Activated CD8-positive, alpha-beta memory T cell treated with anti-CD3 and anti-CD28 coated beads for 1 hour (primary cell): Measurements from ENCODE around the gene PSPN.

Experiments
- DNase-seq, 2 donors: peaks; one replicate each; pipeline ENCODE4 v3.0.0-alpha.2; 2020; ENCODE audit warnings: low read depth in 1 of 2; ENCODE audit errors: extremely low read depth in 1 of 2

The PSPN gene, protein sequence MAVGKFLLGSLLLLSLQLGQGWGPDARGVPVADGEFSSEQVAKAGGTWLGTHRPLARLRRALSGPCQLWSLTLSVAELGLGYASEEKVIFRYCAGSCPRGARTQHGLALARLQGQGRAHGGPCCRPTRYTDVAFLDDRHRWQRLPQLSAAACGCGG

DNA sequence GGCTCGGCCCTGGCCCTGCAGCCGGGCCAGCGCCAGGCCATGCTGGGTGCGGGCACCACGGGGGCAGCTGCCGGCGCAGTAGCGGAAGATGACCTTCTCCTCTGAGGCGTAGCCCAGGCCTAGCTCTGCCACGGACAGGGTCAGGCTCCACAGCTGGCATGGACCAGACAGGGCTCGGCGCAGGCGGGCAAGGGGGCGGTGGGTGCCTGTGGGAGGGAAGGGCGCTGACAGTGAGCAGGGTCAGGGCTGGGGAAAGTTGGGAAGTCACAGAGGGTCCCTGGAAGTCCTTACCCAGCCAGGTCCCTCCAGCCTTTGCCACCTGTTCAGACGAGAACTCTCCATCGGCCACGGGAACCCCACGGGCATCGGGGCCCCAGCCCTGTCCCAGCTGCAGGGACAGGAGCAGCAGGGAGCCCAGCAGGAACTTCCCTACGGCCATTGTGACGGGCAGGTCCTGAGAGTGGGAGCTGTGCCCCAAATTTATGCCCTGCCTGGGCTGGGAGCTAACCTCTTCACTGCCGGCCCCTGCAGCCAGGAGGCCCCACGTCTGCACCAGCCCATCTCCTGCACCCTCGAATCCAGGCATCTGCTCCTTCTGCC, at the start of gene PSPN:
PSPN (minus strand) TSS at position 523 of the 600 bp plus-strand sequence; CDS start at position 439, 84 bp downstream.
- no peak for DNase-seq

DNA sequence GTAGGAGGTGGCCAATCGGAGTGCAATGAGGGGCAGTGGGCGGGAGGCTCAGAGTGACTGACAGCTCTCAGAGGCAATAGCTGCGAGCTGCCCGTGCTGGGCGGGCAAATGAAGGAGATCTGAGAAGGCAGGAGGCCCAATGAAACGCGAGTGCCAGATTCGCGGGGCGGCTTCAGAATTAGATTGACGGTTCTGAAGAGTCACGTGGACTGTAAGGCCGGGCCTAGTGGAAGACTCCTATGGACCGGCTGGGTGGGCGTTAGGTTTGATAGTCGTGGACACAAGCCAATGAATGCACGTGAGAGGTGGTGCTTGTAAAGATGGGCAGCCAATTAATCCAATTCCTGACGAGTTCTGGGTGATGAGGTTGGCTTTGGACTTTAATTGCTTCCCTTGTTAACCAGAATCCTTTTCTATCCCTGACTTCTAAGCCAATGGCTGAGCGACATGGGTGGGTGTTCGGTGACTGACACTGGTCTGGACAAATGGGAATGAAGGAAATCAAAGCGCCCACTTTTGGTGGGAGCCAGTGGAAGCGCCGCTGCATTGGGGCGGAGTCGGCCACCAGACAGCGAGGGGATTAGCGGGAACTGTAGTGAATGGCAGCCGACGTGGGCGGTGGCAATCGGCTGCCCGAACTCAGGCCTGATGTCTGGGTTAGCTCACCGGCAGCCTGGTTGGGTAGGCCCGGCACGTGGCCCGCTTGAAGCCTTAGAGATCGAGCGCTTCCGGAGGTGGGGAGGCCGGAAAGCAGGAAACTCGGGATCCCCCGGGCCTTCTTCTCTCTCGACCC, 49.4 kb upstream of the PSPN start:
- DNase-seq: peak; percentile 96 to 100

DNA sequence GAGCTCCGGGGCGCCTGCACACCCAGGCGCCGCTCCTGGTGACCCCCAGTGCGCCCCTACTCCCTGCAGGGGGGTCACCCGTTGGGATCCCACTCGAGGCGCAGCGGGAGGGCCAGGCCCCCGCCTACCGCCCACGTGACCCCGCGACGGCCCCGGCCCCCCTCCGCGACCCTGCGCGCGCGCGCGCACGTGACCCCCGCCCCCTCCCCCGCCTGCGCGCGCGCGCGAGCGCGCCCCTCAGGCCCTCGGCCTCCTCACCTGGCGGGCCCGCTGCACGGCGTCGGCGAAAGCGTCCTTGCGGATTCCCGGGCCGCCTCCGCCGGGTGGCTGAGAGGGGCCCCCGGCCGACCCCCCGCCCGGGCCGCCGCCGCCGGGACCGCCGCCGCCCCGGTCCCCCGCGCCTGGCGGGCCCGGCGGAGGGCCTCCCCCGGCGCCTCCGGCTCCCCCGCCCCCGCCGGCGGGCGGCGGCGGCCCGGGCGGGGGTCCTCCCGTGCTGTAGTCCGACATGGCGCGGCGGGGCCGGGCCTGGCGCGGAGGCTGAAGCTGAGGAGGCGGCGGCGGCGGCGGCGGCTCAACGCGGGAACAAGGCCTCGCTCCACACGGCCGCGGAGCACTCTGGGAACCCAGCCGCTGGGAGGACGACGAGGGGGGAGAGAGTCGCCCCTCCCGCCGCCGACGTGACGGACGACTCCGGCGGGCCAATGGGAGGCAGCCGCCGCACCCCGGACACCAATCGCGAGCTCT, 48.6 kb upstream of the PSPN start, which contains the start of gene KHSRP:
KHSRP (minus strand) TSS at position 617 of the 744 bp plus-strand sequence; CDS start at position 507, 110 bp downstream.
- DNase-seq: no peak

DNA sequence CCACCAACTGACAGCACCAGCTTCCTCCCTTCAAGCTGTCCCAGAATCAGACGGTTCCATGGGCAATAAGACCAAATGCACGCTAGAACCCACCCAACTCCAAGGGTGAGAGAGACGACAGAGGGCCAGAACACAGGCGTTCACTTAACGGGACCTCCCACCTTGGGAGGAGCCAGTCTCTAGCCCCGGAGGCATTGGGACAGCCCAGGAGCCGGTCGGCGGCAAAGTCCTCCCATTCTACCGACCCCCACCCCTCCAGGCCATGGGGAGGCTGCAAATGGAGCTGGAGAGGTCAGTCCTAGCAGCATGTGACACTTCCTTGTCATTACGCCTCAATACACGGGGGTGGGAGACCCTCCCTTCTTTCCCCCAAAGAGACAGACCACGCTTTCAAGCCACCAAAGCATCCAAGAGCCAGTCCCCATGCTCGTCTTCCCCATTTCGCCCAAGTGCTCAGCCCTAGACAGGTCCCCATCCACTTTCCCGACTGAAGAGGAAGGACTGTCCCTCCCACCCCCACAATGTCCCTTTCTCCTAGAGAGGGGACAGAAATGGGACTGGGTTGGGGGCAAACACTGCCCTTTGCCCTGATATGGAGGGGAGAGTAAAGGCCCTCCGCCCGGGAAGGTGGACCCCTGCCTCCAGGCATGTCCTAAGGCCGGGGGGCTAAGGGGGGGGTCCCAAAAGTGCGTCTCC, 47.9 kb upstream of the PSPN start:
- no peak for DNase-seq

DNA sequence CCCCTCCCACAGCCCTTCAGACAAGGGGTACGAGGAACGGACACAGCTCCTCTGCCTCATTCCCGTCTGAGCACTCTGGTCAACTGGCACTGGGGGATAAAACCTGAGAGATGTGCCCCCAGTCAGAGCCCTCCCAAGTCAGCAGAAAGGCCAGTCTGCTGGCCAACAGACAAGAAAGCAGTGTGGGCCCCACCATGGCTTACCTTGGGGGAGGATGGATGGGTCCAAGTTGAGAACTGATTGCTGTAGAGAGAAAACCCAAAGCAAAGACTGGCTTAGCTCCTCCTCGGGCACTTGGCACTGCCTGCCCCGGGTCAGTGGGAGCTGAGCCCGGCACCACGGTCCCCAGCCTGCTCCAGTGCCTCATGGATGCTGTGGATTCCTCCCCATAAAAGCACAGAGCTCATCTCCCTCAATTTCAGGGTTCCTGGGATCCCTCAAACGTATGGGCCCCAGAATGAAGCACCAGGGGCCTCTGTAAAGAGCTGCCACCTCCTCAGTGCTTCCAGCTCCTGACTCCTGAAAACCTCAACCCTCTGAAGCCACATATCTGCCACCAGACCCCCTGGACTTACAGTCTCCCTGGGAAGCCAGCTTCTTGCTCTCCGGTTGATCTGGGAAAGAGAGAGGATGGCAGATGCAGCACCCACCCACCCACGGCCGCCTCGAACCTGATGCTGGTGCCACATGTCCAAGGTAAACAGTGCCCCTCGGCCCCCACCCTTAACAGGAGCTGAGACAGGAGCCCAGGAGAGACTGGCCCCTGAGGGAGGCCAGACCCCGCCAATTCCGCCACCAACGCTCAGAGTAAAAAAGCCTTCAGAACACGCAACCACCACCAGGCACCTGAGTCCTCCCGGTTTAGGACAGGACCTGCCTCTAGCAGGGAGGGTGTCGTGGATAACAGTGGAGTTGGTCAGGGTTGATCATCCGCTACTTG, 45.6 kb upstream of the PSPN start:
- no peak for DNase-seq

DNA sequence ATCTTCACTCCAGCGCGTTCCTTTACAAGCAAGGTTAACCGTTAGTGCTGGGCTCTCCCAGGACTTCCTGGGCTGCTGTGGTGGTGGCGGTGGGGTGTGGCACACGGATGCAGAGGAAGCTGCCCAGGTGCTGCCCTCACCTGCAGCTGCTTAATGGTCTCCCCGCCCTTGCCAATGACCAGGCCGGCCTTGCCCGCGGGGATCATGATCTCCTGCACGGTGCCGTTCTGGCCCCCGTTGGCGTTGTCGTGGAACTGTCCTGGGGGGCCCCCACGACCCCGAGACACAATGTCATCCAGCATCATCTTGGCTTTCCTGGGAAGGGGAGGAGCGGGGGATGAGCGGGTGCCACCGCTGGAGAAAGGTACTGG, 42.8 kb upstream of the PSPN start:
- no peak for DNase-seq

DNA sequence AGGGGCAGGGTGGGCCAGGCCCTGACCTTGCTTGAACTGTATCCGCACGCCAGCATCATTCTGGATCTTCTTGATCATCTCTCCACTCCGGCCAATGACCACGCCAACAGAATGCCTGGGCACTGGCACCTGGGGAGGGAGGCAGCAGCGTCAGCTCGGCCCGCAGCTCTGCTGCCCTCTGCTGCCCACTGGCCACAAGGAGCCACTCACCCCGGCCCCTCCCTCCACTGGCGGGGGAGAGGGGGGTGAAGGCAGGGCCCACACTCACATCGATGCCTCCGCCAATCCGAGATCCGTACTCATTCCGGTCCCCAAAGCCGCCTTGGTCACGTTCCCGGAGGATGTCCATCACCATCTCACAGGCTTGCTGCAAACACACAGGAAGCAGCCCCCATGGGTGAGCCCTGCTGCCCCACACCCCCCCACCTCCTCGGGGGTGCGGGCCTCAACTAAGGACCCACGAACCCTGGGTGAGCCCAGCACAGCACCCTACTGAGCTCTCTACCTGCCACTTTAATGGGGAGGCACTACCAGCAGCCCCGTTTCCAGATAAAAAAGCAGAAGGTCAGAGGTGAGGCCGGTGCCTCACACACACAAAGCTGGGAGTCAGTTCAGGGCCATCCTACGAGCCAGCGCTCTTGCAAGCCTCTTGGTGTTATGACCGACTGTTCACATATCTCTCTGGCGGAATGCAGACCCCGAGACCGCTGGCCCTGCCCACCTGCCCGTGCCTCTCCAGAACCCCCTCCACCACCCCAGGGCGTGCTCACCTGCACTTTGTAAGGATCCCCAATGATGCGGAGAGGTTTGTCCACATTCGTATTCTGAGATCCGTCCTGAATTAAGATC, 42.2 kb upstream of the PSPN start:
- DNase-seq: no peak

DNA sequence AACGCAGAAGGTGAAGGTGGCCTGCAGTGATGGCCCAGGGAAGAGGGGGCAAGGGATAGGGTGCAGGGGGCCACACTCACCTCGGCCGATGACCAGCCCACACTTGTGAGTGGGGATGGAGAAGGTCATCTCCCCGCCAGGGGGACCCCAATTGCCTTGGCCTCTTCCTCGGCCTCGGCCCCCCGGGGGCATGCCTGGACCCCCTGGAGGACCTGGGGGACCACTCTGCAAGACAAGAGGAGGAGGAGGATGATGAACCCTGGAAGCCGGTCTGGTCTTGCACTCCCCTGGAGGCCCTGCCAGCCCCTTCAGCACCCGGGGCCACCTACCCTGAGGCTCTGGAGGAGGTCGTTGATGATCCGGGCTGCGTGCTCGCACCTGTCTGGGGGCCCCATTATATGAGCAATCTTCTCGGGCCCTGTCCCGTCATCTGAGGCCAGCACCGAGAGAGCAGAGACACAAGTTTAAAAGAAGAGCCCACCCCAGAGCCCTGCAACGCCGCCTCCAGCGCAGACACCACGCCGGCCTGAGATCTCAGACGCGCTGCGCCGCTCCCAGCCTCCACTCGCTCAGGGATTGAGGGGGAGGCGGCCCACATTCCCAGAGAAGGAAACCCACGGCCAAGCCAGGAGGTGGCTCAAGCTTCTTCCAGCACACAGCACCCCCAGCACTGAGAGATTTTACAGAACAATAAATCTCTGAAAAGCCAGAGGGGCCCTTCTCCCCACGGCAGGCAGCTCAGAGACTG, 41.1 kb upstream of the PSPN start:
- no peak for DNase-seq

DNA sequence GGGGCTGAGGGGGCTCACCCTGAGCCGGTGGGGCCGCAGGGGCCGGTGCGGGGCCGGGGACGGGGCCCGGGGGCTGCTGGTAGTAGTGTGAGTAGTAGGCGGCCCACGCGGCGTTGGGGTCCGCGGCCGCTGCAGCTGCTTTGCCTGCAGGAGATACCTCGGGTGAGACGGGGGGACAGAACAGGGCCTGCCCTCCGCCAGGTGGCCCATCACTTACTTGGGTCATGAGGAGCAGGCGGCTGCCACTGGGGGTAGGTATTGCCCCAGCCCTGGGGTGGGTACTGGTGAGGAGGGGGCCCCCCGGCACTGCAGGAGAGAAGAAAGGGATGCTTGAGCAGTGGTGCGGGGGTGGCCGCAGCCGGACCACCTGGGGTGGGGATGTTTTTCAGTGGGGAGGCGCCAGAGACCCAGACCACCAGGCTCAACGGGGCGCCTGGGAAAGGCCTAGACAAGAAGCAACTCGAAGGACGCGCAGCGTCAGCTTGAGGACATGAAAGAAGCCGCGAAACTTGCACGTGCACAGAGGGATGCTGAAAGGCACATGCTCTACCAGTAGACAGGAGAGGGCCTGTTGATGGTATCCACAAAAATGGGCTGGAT, 40.0 kb upstream of the PSPN start:
- DNase-seq: no peak

DNA sequence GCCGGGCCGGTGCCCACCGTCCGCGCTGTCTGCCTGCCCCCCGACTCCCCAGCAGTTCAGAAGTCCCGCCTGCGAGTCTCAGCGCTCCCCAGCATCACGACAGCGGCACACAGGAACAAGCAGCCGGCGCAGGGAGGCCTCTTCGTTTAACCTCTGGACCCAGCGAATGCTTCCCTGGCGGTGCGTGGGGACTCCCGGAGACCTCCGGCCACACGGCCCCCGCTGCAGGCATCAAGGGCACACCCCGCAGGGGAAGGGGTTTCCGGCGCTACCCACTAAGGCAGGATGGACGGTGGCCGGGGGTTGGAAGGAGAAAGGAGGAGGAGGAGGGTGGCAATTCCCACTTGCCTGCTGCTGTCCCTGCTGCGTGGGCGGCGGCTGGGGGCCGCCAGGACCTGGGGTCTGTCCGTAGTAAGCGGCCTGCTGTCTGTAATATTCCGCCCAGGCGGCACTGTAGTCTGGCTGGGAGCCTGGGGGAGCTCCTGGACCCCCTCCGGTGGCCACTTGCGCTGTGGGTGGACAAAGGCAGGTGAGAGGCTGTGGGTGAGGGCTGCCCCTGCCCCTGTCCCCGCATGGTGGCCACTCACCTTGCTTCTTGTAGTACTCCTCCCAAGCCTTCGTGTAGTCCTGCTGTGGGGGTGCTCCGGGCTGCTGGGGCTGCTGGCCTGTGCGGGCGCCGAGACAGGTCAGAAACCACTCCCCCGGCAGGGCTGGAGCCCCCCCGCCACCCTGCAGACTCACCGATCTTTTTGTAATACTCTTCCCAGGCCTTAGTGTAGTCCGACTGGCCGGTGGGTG, 39.3 kb upstream of the PSPN start:
- no peak for DNase-seq

DNA sequence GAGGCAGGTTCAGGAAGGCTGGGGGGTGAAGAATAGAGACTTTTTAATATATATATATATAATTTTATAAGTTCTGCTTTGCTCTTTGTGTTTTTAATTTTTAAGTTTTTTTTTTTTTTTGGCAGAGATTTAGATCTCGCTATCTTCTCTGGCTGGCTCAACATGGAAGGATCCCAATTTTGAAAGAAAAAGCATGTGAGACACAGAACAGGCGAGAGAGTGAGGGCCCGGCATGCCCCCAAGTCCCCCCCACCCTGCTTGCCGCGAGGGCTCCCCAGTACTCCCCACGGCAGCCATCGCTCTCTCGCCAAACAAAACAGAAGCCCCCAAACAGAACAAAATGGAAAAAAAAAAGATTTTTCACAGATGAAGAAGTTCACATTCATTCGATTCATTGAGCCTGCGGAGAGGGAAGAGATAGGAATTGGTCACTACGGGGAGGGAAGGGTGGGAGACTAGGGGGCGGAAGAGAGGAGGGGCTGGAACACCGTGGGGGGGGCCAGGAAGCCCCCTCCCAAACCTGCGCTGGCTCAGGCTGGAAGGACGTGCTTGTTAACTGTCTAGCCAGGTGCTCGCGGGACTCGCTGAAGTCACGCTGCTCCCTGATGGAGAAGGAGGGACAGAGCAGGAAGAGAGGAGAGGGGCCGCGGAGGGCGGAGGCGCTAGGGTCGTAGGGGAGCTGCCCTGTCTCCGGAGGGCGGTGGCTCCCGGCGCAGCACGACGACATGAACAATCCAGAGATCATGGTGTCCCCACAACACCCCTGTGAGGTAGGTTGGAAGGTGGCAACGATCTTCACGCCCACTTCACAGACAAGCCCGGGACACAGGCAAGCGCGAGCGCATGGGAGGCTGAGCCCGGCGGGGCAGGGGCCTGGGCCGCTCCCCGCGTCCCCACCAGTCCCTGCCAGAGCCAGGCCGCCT, 38.2 kb upstream of the PSPN start:
- no peak for DNase-seq

DNA sequence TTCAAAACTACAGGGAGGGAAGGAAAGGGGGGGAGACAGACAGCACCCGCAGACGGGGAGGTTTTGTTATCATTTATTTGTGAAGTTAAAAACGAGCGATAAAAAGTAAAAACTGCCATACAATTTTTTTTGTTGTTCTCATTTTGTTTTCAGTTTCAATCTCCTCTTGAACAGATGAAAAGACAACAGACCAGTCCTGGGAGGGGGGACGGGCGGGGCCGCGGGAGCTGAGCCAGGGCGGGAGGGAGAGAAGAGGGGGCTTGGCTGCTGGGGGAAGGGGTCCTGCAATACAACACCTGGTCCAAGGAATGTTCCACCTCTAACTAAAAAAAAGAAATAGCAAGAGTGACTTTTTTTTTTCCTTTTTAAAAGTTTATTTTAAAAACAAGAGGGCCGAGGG, 37.6 kb upstream of the PSPN start:
- DNase-seq: no peak

DNA sequence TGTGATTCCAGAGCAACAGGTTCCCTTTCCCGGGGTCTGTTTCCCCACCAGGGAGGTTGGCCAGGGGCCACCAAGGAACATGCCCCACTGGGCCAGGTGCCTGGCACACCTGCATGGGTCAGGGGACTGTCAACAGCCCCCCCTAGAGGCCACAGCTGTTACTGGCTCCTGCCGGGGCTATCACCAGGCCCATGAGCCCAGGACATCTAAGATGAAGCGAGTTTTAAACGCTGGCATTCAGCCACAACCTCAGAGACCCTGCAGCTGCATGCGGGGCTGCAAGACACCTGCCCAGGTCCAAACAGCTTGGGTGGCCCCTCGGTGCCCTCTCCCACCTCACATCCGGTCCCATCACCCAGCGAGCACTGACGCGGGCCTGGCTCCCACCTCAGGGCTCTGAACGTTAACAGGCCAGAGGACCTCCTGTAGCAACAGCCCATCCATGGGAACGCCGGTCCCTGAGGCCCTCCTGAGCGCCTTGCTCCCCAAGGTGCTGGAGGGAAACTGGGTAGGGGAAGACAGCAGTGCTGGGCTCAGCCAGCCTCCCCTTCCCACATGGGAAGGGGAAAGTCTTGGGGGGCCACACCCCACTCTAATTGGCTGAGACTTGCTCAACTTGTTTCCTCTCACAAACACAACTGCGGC, 36.8 kb upstream of the PSPN start:
- peak in 1 of 2 donors; percentile 38 for DNase-seq

DNA sequence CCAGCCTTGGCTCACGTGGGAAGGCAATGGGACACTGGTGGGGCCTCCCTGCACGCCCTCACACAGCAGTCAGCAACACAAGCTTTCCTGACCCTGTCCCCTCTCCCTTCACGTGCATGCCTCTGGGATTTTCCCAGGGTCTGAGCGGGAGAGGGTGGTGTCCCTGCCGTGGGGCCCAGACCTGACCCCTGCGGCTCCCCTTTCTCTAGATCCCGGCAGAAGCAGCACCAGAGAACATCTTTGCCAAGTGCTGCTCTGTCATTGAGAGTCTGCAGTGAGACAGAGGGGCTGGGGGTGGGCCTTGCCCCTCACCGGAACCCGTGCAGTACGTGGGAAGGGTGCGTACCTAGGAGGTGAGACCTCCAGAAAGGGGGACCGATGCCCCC, 36.3 kb upstream of the PSPN start:
- no peak for DNase-seq

DNA sequence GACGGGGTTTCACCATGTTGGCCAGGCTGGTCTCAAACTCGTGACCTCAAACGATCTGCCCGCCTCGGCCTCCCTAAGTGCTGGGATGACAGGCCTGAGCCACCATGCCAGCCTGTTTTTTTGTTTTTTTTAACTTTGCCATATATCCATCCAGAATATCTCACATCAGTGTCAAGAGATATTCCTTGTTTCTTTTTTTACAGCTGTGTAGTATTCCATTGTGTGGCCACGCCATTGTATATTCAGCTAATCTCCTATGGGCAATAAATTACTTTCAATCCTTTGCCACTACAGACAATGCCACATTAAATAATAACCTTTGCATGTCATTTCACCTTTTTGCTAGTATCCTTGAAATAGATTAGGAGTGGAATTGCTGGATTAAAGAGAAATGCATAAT, 33.6 kb upstream of the PSPN start:
- DNase-seq: no peak
